C4-2B (cell line): ENCODE data around the gene INTS7.

Experiments used
- CTCF ChIP-seq: fragments of 450-650 bp; conservative IDR thresholded peaks from 2 replicates; pipeline ENCODE4 v1.5.1; 2017; ENCODE audit warnings: mild to moderate bottlenecking
- ZFX ChIP-seq: fragments of 450-650 bp; IDR thresholded peaks from 2 replicates; pipeline ENCODE4 v1.6.1; 2017

GRCh38 chr1:211921579-211922095 is 113.7 kb downstream of the INTS7 start:
- TF ChIP-seq CTCF (no peak), ZFX (no peak)
